SK-N-SH treated with all-trans-retinoic acid at 6 μM for 48 hours (cell line): ENCODE data around the gene CTSC.

Experiments used
- BACH2 ChIP-seq: fragments of 250-450 bp; sonication (Bioruptor Pico); IDR thresholded peaks from 2 replicates; pipeline ENCODE4 v1.9.0; 2021; ENCODE audit warnings: mild to moderate bottlenecking, borderline replicate concordance
- PATZ1 ChIP-seq: fragments of 250-450 bp; sonication (Bioruptor Pico); IDR thresholded peaks from 2 replicates; pipeline ENCODE4 v1.8.0; 2020; ENCODE audit warnings: mild to moderate bottlenecking, moderate library complexity, borderline replicate concordance
- POU6F1 ChIP-seq: fragments of 250-450 bp; sonication (Bioruptor Pico); IDR thresholded peaks from 2 replicates; pipeline ENCODE4 v1.8.0; 2021; ENCODE audit warnings: low read depth, mild to moderate bottlenecking, moderate library complexity, borderline replicate concordance
- TCF4 ChIP-seq: fragments of 250-450 bp; sonication (Bioruptor Pico); IDR thresholded peaks from 2 replicates; pipeline ENCODE4 v1.8.0; 2021; ENCODE audit warnings: mild to moderate bottlenecking, moderate library complexity, borderline replicate concordance
- ZC3H10 ChIP-seq: fragments of 250-450 bp; sonication (Bioruptor Pico); IDR thresholded peaks from 2 replicates; pipeline ENCODE4 v1.5.1; 2021; ENCODE audit warnings: mild to moderate bottlenecking, moderate library complexity

- TF ChIP-seq PATZ1 (CRISPR knock-in tag): no peak
- no peak for TF ChIP-seq TCF4 (CRISPR knock-in tag)
- TF ChIP-seq POU6F1 (CRISPR knock-in tag): no peak
- no peak for TF ChIP-seq ZC3H10 (CRISPR knock-in tag)
- no peak for TF ChIP-seq BACH2
These were observed 21.6 kb upstream of the CTSC start for GRCh38 chr11:88359114-88359513.
